Neural progenitor cell (in vitro differentiated cells): Measurements from ENCODE around the gene SOCS3.

ENCODE experiments used
- CTCF ChIP-seq: fragments of 200-600 bp; sonication (generic); IDR thresholded peaks from 2 replicates; pipeline ENCODE4 v1.5.1; 2017; ENCODE audit warnings: antibody characterized with exemption, mild to moderate bottlenecking
- EZH2phosphoT487 ChIP-seq: fragments of 200-600 bp; sonication (generic); IDR thresholded peaks from 2 replicates; pipeline ENCODE4 v1.6.1; 2017; ENCODE audit warnings: antibody characterized with exemption

- TF ChIP-seq CTCF (no peak), EZH2phosphoT487 (no peak)
Measured at GRCh38 chr17:78330570-78331224, 29.2 kb downstream of the SOCS3 start.
